HCT116 (cell line): ENCODE data around the gene GJA1.

Experiments used
- CEBPB ChIP-seq: IDR thresholded peaks from 2 replicates; pipeline ENCODE4 v1.6.1; 2012; ENCODE audit warnings: low read depth
- POLR2A ChIP-seq: IDR thresholded peaks from 2 replicates; pipeline ENCODE4 v1.7.0; 2011; ENCODE audit warnings: borderline replicate concordance; ENCODE audit not compliant: insufficient read depth, insufficient read length; ENCODE audit errors: extremely low read depth
- POLR2AphosphoS5 ChIP-seq: IDR thresholded peaks from 2 replicates; pipeline ENCODE4 v1.6.1; 2011; ENCODE audit warnings: mild to moderate bottlenecking, low read depth, low read length, moderate library complexity

GRCh38 chr6:121482004-121482693, 46.7 kb downstream of the GJA1 start:
- TF ChIP-seq POLR2AphosphoS5 (no peak), CEBPB (no peak), POLR2A (no peak)
